K562 treated with DMSO at 1 percent for 24 hours (cell line): ENCODE measurements around the gene TAF13. TPM values are rescaled to one million over a fixed set of nuclear protein-coding genes. Genes with fewer than 3 reads are reported as not detected.

ENCODE experiments used
- total RNA-seq: library from RNA; unstranded; fragments of 300-600 nt; gene quantifications from 2 replicates; pipeline ENCODE4 v1.2.3, GENCODE V29; 2022; ENCODE audit warnings: low read depth; ENCODE audit not compliant: insufficient read depth

TAF13 gene
- 25.6 and 41.1 TPM in 2 replicates for total RNA-seq

DNA sequence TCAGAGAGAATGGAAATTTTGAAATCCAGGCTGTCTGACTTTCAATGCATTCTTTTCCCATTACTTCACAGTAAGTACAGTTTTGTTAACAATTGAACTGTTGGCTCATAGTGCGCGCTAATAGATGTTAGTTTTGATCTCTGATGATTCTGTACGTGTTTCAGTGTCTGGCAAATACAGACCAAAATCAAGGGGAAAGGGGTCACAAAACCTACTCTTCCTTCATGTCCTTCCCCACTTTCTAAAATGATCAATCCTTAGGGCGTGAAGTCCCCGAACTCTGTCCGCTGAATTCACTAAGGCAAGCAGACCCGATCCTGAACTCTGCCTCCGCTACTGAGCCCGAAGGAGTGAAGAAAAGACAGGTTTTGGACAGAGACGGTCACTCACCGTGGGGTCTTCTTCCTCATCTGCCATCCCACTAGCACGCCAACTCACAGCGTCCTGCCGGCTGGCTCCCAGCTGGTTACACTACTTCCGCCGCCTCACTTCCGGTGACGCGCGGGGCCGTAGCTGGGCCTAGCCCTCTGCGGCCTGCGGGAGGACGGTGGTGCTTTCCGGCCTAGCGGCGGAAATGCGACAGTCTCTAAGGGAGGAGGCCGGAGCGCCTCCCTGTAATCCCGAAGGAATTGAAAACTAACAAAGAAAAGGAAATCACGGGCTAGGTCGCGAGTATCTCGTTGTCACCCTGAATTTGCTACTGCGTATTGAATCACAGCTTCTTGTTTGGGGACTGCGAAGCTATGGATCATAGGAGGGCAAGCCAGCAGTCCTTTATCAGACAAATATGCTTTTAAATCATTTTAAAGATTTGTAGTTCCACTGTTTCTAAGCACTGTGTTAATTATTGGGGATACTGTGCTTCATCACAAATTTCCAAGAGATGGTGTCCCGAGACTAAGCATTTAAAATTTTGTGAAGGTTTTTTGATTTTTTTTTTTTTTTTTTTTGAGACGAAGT is at the start of gene TAF13:
TSS of gene TAF13 (minus strand) at position 473 of the 960 bp plus-strand sequence. CDS start at position 417, 56 bp downstream.

DNA sequence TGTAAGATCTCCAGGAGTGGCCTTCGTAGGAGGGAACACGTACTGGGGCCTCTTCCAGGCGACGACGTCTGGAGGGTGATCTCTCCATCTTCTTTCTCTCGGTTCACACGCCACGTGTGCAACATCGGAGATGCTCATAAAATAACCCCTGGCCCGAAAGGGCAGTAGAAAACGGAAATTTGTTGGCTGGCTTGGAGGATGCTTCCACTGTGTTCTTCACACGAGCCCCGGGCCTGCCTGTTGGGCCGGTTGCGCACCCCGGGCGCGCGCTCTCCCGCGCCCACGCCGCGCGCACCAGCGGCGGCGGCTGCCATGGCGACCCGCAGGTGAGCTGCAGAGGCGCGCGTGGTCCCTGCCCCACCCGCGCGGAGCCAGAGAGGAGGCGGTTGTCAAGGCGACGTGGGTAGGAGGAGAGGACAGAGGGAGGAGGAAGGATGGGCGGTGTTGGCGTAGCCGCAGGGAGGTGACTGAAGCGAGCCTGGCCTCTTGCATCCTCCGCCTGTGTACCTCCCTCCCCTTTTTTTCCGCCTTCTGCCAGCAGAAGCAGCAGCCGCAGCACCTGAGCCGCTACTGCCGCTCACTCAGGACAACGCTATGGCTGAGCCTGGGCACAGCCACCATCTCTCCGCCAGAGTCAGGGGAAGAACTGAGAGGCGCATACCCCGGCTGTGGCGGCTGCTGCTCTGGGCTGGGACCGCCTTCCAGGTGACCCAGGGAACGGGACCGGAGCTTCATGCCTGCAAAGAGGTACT is 38.0 kb upstream of the TAF13 start, which contains the start of gene ELAPOR1:
TSS of gene ELAPOR1 (plus strand) at position 526 of the 752 bp plus-strand sequence. CDS start at position 595, 69 bp downstream.

DNA sequence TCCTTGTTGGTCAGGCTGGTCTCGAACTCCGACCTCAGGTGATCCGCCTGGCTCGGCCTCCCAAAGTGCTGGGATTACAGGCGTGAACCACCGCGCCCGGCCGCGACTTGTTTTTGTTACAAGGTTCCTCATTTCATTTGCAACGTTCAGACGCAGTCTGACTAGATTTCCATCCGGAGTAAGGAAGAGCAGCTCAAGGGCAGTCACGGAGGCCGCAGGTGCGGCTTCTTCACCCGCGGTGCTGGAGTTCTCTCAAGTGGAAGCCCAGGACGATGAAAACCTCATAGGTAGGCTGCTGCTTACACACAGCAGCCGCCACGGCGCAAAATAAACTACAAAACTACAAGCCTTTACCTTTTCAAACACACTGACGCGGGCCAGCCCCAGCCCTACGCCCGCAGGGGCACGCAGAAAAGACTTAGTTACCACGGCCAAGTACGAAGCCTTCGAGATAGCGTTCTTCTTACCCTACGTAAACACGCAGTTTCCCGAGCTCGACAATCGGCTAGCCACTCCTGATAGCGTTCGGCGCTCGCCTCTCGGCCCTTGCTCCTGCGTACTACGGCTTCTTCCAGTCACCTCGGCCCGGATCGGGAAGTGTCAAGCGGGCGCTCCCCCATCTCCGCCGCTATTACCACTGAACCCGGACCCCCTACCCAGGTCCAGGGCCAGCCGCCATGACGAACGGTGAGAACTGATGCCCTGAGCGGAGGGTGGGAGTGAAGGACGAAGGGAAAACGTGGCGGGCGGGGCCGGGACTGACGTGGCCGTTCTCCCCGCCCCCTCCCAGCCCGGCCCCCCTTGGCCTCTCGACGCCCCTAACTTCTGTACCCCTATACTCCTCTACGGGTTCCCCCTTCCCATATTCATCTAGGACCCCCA is 14.6 kb upstream of the TAF13 start, which contains the start of gene TMEM167B:
TSS of gene TMEM167B (plus strand) at position 569 of the 882 bp plus-strand sequence. CDS start at position 678, 109 bp downstream.

GRCh38 chr1:109041621-109042468 is 34.0 kb downstream of the TAF13 start, which contains the start of gene WDR47:
Gene WDR47 (minus strand): TSS chr1:109042102. CDS start chr1:109023512, 18,590 bp downstream.

Other genes starting within 250 kb of the TAF13 start
- not detected in 2 replicates for gene AKNAD1, start 218.9 kb downstream of the TAF13 start, total RNA-seq
- 21.4 and 29.7 TPM in 2 replicates for gene GPSM2, start 199.0 kb downstream of the TAF13 start, total RNA-seq
- gene CLCC1, start 112.5 kb downstream of the TAF13 start, total RNA-seq = 17.9 and 19.6 TPM in 2 replicates
- gene WDR47, start 33.9 kb downstream of the TAF13 start, total RNA-seq = 12.4 and 13.9 TPM in 2 replicates
- 18.8 and 19.2 TPM in 2 replicates for gene TMEM167B, start 14.8 kb upstream of the TAF13 start, total RNA-seq
- 0.09 and 0.37 TPM in 2 replicates for gene ELAPOR1, start 38.1 kb upstream of the TAF13 start, total RNA-seq
- 623 and 642 TPM in 2 replicates for gene SARS1, start 137.9 kb upstream of the TAF13 start, total RNA-seq
- 19.6 and 20.2 TPM in 2 replicates for gene CELSR2, start 173.5 kb upstream of the TAF13 start, total RNA-seq
- 63.2 and 71.2 TPM in 2 replicates for gene PSRC1, start 207.1 kb upstream of the TAF13 start, total RNA-seq
- gene MYBPHL, start 231.0 kb upstream of the TAF13 start, total RNA-seq = 0.28 TPM in 1 of 2 replicates, not detected in the other